Stimulated activated naive CD4-positive, alpha-beta T cell treated with Interleukin-2 at 50 U/mL for 16 hours (primary cell): ENCODE data around the gene LMNTD1.
"Not testable (repeated sequence)": the region's sequence is repeated elsewhere in the genome, so short reads cannot be mapped to it uniquely, and the experiment has no call there.

Source experiments
- DNase-seq: peaks from one replicate; lab custom pipeline; 2025; lab: John Stamatoyannopoulos, UW

Gene LMNTD1

GRCh38 chr12:25433024-25433423 is 120.1 kb downstream of the LMNTD1 start:
- no peak for DNase-seq

GRCh38 chr12:25427337-25428249 is 125.5 kb downstream of the LMNTD1 start:
- DNase-seq: no peak

GRCh38 chr12:25426821-25427220 is 126.3 kb downstream of the LMNTD1 start:
- not testable (repeated sequence) for DNase-seq
